Trophoblast cell (in vitro differentiated cells and primary cell): Measurements from ENCODE around the gene SSH2.
"Not testable (repeated sequence)": the region's sequence is repeated elsewhere in the genome, so short reads cannot be mapped to it uniquely, and the experiment has no call there.

Source experiments
- DNase-seq, 2 donors: peaks; one replicate each; pipeline ENCODE4 v3.0.0-alpha.2; 2016
- H2AFZ ChIP-seq: 2 replicates; pipeline ENCODE4 v1.6.1; 2013; ENCODE audit warnings: low read length, moderate library complexity, mild to moderate bottlenecking; ENCODE audit not compliant: insufficient read depth, poor library complexity
- H2AK5ac ChIP-seq: 2 replicates; pipeline ENCODE4 v1.6.1; 2013; ENCODE audit warnings: mild to moderate bottlenecking, low read length
- H2BK120ac ChIP-seq: 2 replicates; pipeline ENCODE4 v1.6.1; 2013; ENCODE audit warnings: low read length, mild to moderate bottlenecking, moderate library complexity; ENCODE audit not compliant: insufficient read depth, poor library complexity
- H2BK12ac ChIP-seq: 2 replicates; pipeline ENCODE4 v1.6.1; 2013; ENCODE audit warnings: mild to moderate bottlenecking, low read length, moderate library complexity
- H2BK5ac ChIP-seq: 2 replicates; pipeline ENCODE4 v1.6.1; 2013; ENCODE audit warnings: low read length, low read depth, moderate library complexity, mild to moderate bottlenecking; ENCODE audit not compliant: poor library complexity
- H3K14ac ChIP-seq: 2 replicates; pipeline ENCODE4 v1.6.1; 2013; ENCODE audit warnings: mild to moderate bottlenecking, low read length
- H3K18ac ChIP-seq: 2 replicates; pipeline ENCODE4 v1.6.1; 2013; ENCODE audit warnings: mild to moderate bottlenecking, low read length
- H3K23ac ChIP-seq: 2 replicates; pipeline ENCODE4 v1.6.1; 2013; ENCODE audit warnings: low read length
- H3K27ac ChIP-seq: 2 replicates; pipeline ENCODE4 v1.5.1; 2013; ENCODE audit warnings: low read depth, mild to moderate bottlenecking, inconsistent platforms, low read length, moderate library complexity
- H3K27me3 ChIP-seq: 2 replicates; pipeline ENCODE4 v1.6.1; 2013; ENCODE audit warnings: inconsistent platforms, mild to moderate bottlenecking, low read length, moderate library complexity; ENCODE audit not compliant: insufficient read depth
- H3K36me3 ChIP-seq, 2 experiments: 1 replicate in 1 of 2; 2 replicates in 1 of 2; pipeline ENCODE4 v1.6.1; 2013; ENCODE audit warnings: low read length in 2 of 2, mild to moderate bottlenecking in 2 of 2, moderate library complexity in 1 of 2; ENCODE audit not compliant: insufficient read depth in 2 of 2, control insufficient read depth in 1 of 2
- H3K4ac ChIP-seq: 2 replicates; pipeline ENCODE4 v1.6.1; 2013; ENCODE audit warnings: low read depth, mild to moderate bottlenecking, low read length, moderate library complexity
- H3K4me1 ChIP-seq, 2 experiments: 1 replicate in 1 of 2; 2 replicates in 1 of 2; pipeline ENCODE4 v1.6.1; 2013; ENCODE audit warnings: low read length in 2 of 2, mild to moderate bottlenecking in 2 of 2, moderate library complexity in 1 of 2; ENCODE audit not compliant: insufficient read depth in 2 of 2, control insufficient read depth in 1 of 2
- H3K4me2 ChIP-seq: 2 replicates; pipeline ENCODE4 v1.6.1; 2013; ENCODE audit warnings: inconsistent platforms, mild to moderate bottlenecking, low read length, moderate library complexity
- H3K4me3 ChIP-seq: 2 replicates; pipeline ENCODE4 v1.5.1; 2013; ENCODE audit warnings: mild to moderate bottlenecking, low read depth, low read length, inconsistent platforms
- H3K79me1 ChIP-seq: one replicate; pipeline ENCODE4 v1.6.1; 2013; ENCODE audit warnings: low read length
- H3K79me2 ChIP-seq: 2 replicates; pipeline ENCODE4 v1.6.1; 2013; ENCODE audit warnings: low read length, mild to moderate bottlenecking; ENCODE audit not compliant: control insufficient read depth, insufficient read depth, poor library complexity
- H3K9ac ChIP-seq: 2 replicates; pipeline ENCODE4 v1.6.1; 2013; ENCODE audit warnings: mild to moderate bottlenecking, low read length
- H3K9me3 ChIP-seq: 2 replicates; pipeline ENCODE4 v1.6.1; 2013; ENCODE audit warnings: low read depth, mild to moderate bottlenecking, control low read depth, inconsistent platforms, low read length; ENCODE audit not compliant: insufficient read depth
- H4K12ac ChIP-seq: 2 replicates; pipeline ENCODE4 v1.6.1; 2013; ENCODE audit warnings: low read depth, mild to moderate bottlenecking, low read length, moderate library complexity
- H4K8ac ChIP-seq: 2 replicates; pipeline ENCODE4 v1.6.1; 2013; ENCODE audit warnings: low read depth, mild to moderate bottlenecking, low read length, moderate library complexity
- H4K91ac ChIP-seq: one replicate; pipeline ENCODE4 v1.6.1; 2013; ENCODE audit warnings: low read depth, mild to moderate bottlenecking, low read length, moderate library complexity
- WGBS: extraction: QIAGEN DNeasy Blood & Tissue Kit; methylation state at CpG from one replicate; pipeline ENCODE4 v1.1.7; 2013; ENCODE audit warnings: missing lambda C conversion rate; ENCODE audit not compliant: insufficient read length, insufficient coverage; ENCODE audit errors: extremely low coverage; 5-methylcytosine and 5-hydroxymethylcytosine counted together

SSH2 gene

DNA sequence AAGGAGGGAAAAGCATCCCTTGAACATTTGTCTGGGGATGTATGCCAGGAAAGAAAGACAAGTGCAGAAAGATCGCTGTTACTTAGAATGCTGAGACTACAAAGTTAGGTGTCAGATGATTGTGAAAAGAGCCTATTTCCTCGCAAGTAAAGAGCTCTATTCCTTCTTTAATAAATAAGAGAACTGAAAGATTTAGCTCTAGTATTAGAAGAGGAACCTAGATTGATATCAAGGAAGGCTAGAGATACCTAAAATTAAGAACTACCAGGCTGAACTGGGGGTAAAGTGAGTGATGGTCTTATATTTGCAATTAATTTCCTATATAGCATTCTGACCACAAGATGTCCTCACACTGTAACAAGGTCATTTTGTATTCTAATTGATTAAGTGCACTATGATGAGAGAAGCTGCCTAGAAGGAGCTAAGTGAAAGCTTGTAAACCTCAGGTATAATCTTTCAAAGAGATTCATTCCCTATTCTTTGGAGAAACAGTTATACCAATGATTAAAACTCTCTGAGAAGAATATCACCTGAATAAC, 62.3 kb downstream of the SSH2 start:
- no peaks in the 10 kb centered on the region for H3K27me3 ChIP-seq
- H4K91ac ChIP-seq = no peak overlapping the region
- H2AK5ac ChIP-seq = no peak overlapping the region
- no peak overlapping the region for H2BK5ac ChIP-seq
- H4K8ac ChIP-seq = no peak overlapping the region
- no peaks in the 10 kb centered on the region for H3K36me3 ChIP-seq
- no peaks in the 10 kb centered on the region for H3K4me1 ChIP-seq
- no peak overlapping the region for H3K4me3 ChIP-seq
- H3K27ac ChIP-seq = no peak overlapping the region
- H3K4ac ChIP-seq = no peak overlapping the region
- H2BK120ac ChIP-seq = no peak overlapping the region
- H3K79me2 ChIP-seq = no peaks in the 10 kb centered on the region
- no peak overlapping the region for H3K14ac ChIP-seq
- H3K79me1 ChIP-seq = no peaks in the 10 kb centered on the region
- no peak overlapping the region for H4K12ac ChIP-seq
- H3K9me3 ChIP-seq = no peaks in the 10 kb centered on the region
- no peak overlapping the region for H3K18ac ChIP-seq
- no peak overlapping the region for H2BK12ac ChIP-seq
- WGBS = no CpG with 5 or more reads among the region's 2 CpGs
- H3K9ac ChIP-seq = no peak overlapping the region
- no peak overlapping the region for H2AFZ ChIP-seq
- H3K23ac ChIP-seq = no peak overlapping the region
- no peak overlapping the region for H3K4me2 ChIP-seq
- no peak for DNase-seq

DNA sequence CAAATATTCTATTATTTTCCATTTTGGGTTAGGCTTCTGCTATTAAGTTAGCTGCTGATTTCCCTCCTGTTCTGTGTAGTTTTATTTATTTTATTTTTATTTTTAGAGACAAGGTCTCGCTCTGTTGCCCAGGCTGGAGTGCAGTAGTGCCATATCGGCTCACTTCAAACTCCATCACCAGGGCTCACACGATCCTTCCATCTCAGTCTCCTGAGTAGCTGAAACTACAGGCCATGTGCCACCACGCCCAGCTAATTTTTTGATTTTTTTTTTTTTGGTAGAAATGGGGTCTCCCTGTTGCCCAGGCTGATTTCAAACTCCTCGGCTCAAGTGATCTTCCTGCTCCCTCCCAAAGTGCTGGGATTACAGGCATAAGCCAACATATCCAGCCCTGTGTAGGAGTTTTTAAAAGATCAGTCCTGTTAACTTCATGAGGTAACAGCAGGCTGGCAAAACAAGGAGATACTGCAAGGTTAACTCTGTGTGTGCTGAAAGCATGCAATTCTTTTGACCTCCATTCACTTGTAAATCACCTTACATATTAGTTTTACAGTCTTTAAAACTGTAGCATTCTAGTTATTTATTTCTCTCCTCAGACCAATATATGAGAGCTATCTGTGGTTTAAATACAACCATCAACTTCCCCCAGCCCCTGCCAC, 63.2 kb downstream of the SSH2 start:
- H4K12ac ChIP-seq = no peak overlapping the region
- no peak overlapping the region for H3K4me3 ChIP-seq
- no CpG with 5 or more reads among the region's 5 CpGs for WGBS
- no peak overlapping the region for H3K18ac ChIP-seq
- no peak overlapping the region for H3K14ac ChIP-seq
- no peaks in the 10 kb centered on the region for H3K36me3 ChIP-seq
- no peak overlapping the region for H2BK5ac ChIP-seq
- no peak overlapping the region for H2BK120ac ChIP-seq
- no peak overlapping the region for H2AFZ ChIP-seq
- H3K4me1 ChIP-seq = no peaks in the 10 kb centered on the region
- no peak overlapping the region for H2BK12ac ChIP-seq
- no peak overlapping the region for H3K27ac ChIP-seq
- no peak overlapping the region for H4K91ac ChIP-seq
- H3K9me3 ChIP-seq = no peaks in the 10 kb centered on the region
- H3K79me1 ChIP-seq = no peaks in the 10 kb centered on the region
- no peak overlapping the region for H3K4me2 ChIP-seq
- no peak overlapping the region for H4K8ac ChIP-seq
- no peak for DNase-seq
- no peak overlapping the region for H2AK5ac ChIP-seq
- no peaks in the 10 kb centered on the region for H3K79me2 ChIP-seq
- H3K9ac ChIP-seq = no peak overlapping the region
- H3K23ac ChIP-seq = no peak overlapping the region
- H3K4ac ChIP-seq = no peak overlapping the region
- no peaks in the 10 kb centered on the region for H3K27me3 ChIP-seq

DNA sequence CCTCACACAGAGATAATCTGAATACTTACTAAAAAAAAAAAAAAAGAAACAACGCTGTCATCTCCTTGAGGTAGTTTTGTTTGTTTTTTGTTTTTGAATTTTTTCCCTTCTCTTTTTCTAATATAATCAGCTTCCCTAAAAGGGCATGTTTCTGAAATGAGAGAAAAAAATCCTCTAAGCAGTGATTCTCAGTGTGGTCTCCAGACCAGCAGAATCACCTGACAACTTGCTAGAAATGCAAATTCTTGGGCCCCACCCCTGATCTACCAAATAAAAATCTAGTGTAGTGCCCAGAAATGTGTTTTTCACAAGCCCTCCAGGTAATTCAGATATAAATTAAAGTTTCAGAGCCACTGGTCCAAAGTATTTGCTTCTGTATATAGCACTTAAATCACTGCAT, 65.4 kb downstream of the SSH2 start:
- no peaks in the 10 kb centered on the region for H3K79me1 ChIP-seq
- H2BK120ac ChIP-seq = no peak overlapping the region
- H3K18ac ChIP-seq = no peak overlapping the region
- H3K27me3 ChIP-seq = no peaks in the 10 kb centered on the region
- no peaks in the 10 kb centered on the region for H3K9me3 ChIP-seq
- H3K4me1 ChIP-seq = no peaks in the 10 kb centered on the region
- no CpG with 5 or more reads among the region's 1 CpG for WGBS
- no peak overlapping the region for H3K14ac ChIP-seq
- no peak overlapping the region for H3K9ac ChIP-seq
- no peak overlapping the region for H3K4ac ChIP-seq
- no peak overlapping the region for H2AFZ ChIP-seq
- no peak overlapping the region for H2AK5ac ChIP-seq
- H3K27ac ChIP-seq = no peak overlapping the region
- H2BK12ac ChIP-seq = no peak overlapping the region
- H3K4me2 ChIP-seq = no peak overlapping the region
- DNase-seq = no peak
- H3K79me2 ChIP-seq = no peaks in the 10 kb centered on the region
- no peak overlapping the region for H3K4me3 ChIP-seq
- no peak overlapping the region for H2BK5ac ChIP-seq
- H4K12ac ChIP-seq = no peak overlapping the region
- H3K23ac ChIP-seq = no peak overlapping the region
- no peak overlapping the region for H4K8ac ChIP-seq
- H3K36me3 ChIP-seq = no peaks in the 10 kb centered on the region
- H4K91ac ChIP-seq = no peak overlapping the region

DNA sequence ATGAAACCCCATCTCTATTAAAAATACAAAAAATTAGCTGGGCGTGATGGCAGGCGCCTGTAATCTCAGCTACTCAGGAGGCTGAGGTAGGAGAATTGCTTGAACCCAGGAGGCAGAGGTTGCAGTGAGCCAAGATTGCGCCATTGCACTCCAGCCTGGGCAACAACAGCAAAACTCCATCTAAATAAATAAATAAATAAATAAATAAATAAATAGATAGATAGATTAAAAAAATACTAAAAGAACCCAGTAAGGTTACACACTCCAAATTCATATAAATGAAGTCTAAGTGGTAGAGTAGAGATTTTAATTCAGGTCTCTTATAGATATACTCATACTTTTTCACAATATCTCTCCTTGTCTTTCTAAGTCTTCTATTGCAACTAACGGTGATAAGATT, 65.9 kb downstream of the SSH2 start:
- H3K18ac ChIP-seq, H3K79me2 ChIP-seq, H3K9me3 ChIP-seq, H3K79me1 ChIP-seq, H4K12ac ChIP-seq, H3K4me2 ChIP-seq, H2BK120ac ChIP-seq, DNase-seq, H2BK12ac ChIP-seq, H3K4ac ChIP-seq, H4K91ac ChIP-seq, H3K36me3 ChIP-seq, H3K9ac ChIP-seq, H4K8ac ChIP-seq, H3K27ac ChIP-seq, H2BK5ac ChIP-seq, H3K14ac ChIP-seq, H3K27me3 ChIP-seq, H3K4me3 ChIP-seq, H2AFZ ChIP-seq, H3K4me1 ChIP-seq, H3K23ac ChIP-seq, H2AK5ac ChIP-seq: not testable (repeated sequence)
- WGBS = no CpG with 5 or more reads among the region's 4 CpGs
